ENCODE results near the gene CD163L1.

The CD163L1 gene

DNA sequence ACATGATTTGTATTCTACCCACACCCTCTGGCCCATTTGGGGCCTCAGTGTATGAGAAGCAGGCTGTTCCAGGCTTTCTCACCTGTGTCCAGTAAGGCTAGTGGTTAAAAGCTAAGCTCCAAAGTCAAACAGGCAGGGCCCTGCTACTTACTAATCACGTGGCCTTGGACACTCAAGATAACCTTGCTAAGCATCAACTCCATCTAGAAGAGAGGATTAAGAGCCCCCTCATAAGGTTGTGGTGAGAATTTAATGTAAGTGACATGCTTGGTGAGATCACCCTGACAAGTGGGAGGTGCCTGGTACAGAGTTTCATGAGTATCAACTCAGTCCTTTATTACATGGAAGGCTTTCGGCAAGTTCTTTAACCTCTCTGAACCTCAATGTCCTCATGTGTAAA, 122.3 kb downstream of the CD163L1 start:
- no peak for DNase-seq

- no peak for DNase-seq
Measured at GRCh38 chr12:7319930-7320329, 124.0 kb downstream of the CD163L1 start.

- no peak for DNase-seq
Measured at GRCh38 chr12:7310070-7310469, 133.9 kb downstream of the CD163L1 start.

Measured in activated CD4-positive, alpha-beta T cell treated with anti-CD3 and anti-CD28 coated beads, Interleukin-2, amount 50 U/mL, for 4 hours (primary cell).